Kidney glomerular epithelial cell (primary cell): Measurements from ENCODE around the gene ACCSL.

ENCODE experiments used
- DNase-seq: peaks from one replicate; lab custom pipeline; 2025; lab: John Stamatoyannopoulos, UW

Gene ACCSL

GRCh38 chr11:44018127-44018521 lies 29.7 kb upstream of the ACCSL start:
- no peak for DNase-seq

- no peak for DNase-seq
Observed at GRCh38 chr11:44018829-44019228, 29.0 kb upstream of the ACCSL start.

- no peak for DNase-seq
Observed at GRCh38 chr11:44024977-44025376, 22.8 kb upstream of the ACCSL start.

GRCh38 chr11:44025727-44026126 lies 22.1 kb upstream of the ACCSL start:
- DNase-seq, result no peak

GRCh38 chr11:44028401-44028800 lies 19.4 kb upstream of the ACCSL start:
- no peak for DNase-seq

GRCh38 chr11:44028816-44029506 lies 18.8 kb upstream of the ACCSL start:
- DNase-seq, result no peak

- no peak for DNase-seq
Observed at GRCh38 chr11:44029507-44029845, 18.3 kb upstream of the ACCSL start.

GRCh38 chr11:44029977-44030911 lies 17.5 kb upstream of the ACCSL start:
- peak; percentile 30 for DNase-seq

GRCh38 chr11:44030996-44031395 lies 16.8 kb upstream of the ACCSL start:
- no peak for DNase-seq

GRCh38 chr11:44031549-44031948 lies 16.2 kb upstream of the ACCSL start:
- no peak for DNase-seq

GRCh38 chr11:44032299-44033085 lies 15.3 kb upstream of the ACCSL start:
- DNase-seq, result no peak

- DNase-seq, result no peak
Observed at GRCh38 chr11:44033411-44033850, 14.3 kb upstream of the ACCSL start.

GRCh38 chr11:44033856-44034255 lies 13.9 kb upstream of the ACCSL start:
- DNase-seq, result no peak

GRCh38 chr11:44034639-44035038 lies 13.1 kb upstream of the ACCSL start:
- no peak for DNase-seq

- peak; percentile 86 for DNase-seq
Observed at GRCh38 chr11:44036811-44037657, 10.7 kb upstream of the ACCSL start.

- DNase-seq, result no peak
Observed at GRCh38 chr11:44037658-44037998, 10.2 kb upstream of the ACCSL start.

- no peak for DNase-seq
Observed at GRCh38 chr11:44043157-44043556, 4.6 kb upstream of the ACCSL start.

- no peak for DNase-seq
Observed at GRCh38 chr11:44046182-44046581, 1.6 kb upstream of the ACCSL start.

GRCh38 chr11:44047298-44047697 lies 483 bp upstream of the ACCSL start:
- no peak for DNase-seq

GRCh38 chr11:44049832-44050231 lies 2.1 kb downstream of the ACCSL start:
- DNase-seq, result no peak

- DNase-seq, result no peak
Observed at GRCh38 chr11:44051171-44051570, 3.4 kb downstream of the ACCSL start.

GRCh38 chr11:44057340-44057739 lies 9.6 kb downstream of the ACCSL start:
- no peak for DNase-seq
